Measurements from ENCODE around the gene DAAM2. TPM values are rescaled to one million over a fixed set of nuclear protein-coding genes. Genes with fewer than 3 reads are reported as not detected.

Gene DAAM2
- total RNA-seq, 1 donor from 2014 or later, result 0.59 TPM

- Mint-ChIP-seq H3K27me3 (ENCODE audit: unreplicated experiment) (no peaks in the 10 kb centered on the region), H3K36me3 (ENCODE audit: unreplicated experiment) (peaks cover 4% of the 10 kb centered on the region), H3K9me3 (ENCODE audit: unreplicated experiment) (no peaks in the 10 kb centered on the region), H3K4me1 (ENCODE audit: low read depth, unreplicated experiment) (no peaks in the 10 kb centered on the region), H3K27ac (ENCODE audit: unreplicated experiment) (no peak overlapping the region), H3K4me3 (ENCODE audit: unreplicated experiment) (no peak overlapping the region)
- no peak for TF ChIP-seq CTCF (IDR thresholded peaks at IDR 0.05; ENCODE audit: partially characterized antibody, unreplicated experiment)
- DNase-seq, result no peak
These were observed 125.2 kb downstream of the DAAM2 start for GRCh38 chr6:39917329-39917728.

GRCh38 chr6:39917981-39918380, 125.8 kb downstream of the DAAM2 start:
- H3K9me3 Mint-ChIP-seq (ENCODE audit: unreplicated experiment), result no peaks in the 10 kb centered on the region
- H3K27ac Mint-ChIP-seq (ENCODE audit: unreplicated experiment), result no peak overlapping the region
- no peak overlapping the region for H3K4me3 Mint-ChIP-seq (ENCODE audit: unreplicated experiment)
- DNase-seq, result no peak
- no peaks in the 10 kb centered on the region for H3K4me1 Mint-ChIP-seq (ENCODE audit: low read depth, unreplicated experiment)
- no peak for TF ChIP-seq CTCF (IDR thresholded peaks at IDR 0.05; ENCODE audit: partially characterized antibody, unreplicated experiment)
- H3K36me3 Mint-ChIP-seq (ENCODE audit: unreplicated experiment), result peaks cover 4% of the 10 kb centered on the region
- H3K27me3 Mint-ChIP-seq (ENCODE audit: unreplicated experiment), result no peaks in the 10 kb centered on the region

GRCh38 chr6:39918831-39919230, 126.7 kb downstream of the DAAM2 start:
- Mint-ChIP-seq H3K4me1 (ENCODE audit: low read depth, unreplicated experiment) (no peaks in the 10 kb centered on the region), H3K4me3 (ENCODE audit: unreplicated experiment) (no peak overlapping the region), H3K36me3 (ENCODE audit: unreplicated experiment) (peaks cover 4% of the 10 kb centered on the region), H3K27me3 (ENCODE audit: unreplicated experiment) (no peaks in the 10 kb centered on the region), H3K27ac (ENCODE audit: unreplicated experiment) (no peak overlapping the region), H3K9me3 (ENCODE audit: unreplicated experiment) (no peaks in the 10 kb centered on the region)
- no peak for TF ChIP-seq CTCF (IDR thresholded peaks at IDR 0.05; ENCODE audit: partially characterized antibody, unreplicated experiment)
- DNase-seq, result no peak

GRCh38 chr6:39920157-39920556, 128.0 kb downstream of the DAAM2 start:
- Mint-ChIP-seq H3K4me3 (ENCODE audit: unreplicated experiment) (no peak overlapping the region), H3K9me3 (ENCODE audit: unreplicated experiment) (no peaks in the 10 kb centered on the region), H3K27me3 (ENCODE audit: unreplicated experiment) (peaks cover 3% of the 10 kb centered on the region), H3K36me3 (ENCODE audit: unreplicated experiment) (peaks cover 4% of the 10 kb centered on the region), H3K4me1 (ENCODE audit: low read depth, unreplicated experiment) (no peaks in the 10 kb centered on the region), H3K27ac (ENCODE audit: unreplicated experiment) (no peak overlapping the region)
- TF ChIP-seq CTCF (IDR thresholded peaks at IDR 0.05; ENCODE audit: partially characterized antibody, unreplicated experiment), result no peak
- DNase-seq, result no peak

GRCh38 chr6:39922821-39923220, 130.6 kb downstream of the DAAM2 start:
- Mint-ChIP-seq H3K4me3 (ENCODE audit: unreplicated experiment) (no peak overlapping the region), H3K27me3 (ENCODE audit: unreplicated experiment) (peaks cover 5% of the 10 kb centered on the region), H3K36me3 (ENCODE audit: unreplicated experiment) (peaks cover 4% of the 10 kb centered on the region), H3K9me3 (ENCODE audit: unreplicated experiment) (no peaks in the 10 kb centered on the region), H3K27ac (ENCODE audit: unreplicated experiment) (no peak overlapping the region), H3K4me1 (ENCODE audit: low read depth, unreplicated experiment) (no peaks in the 10 kb centered on the region)
- no peak for DNase-seq
- no peak for TF ChIP-seq CTCF (IDR thresholded peaks at IDR 0.05; ENCODE audit: partially characterized antibody, unreplicated experiment)

Data from glutamatergic neuron (in vitro differentiated cells).